CD14-positive monocyte (primary cell): ENCODE measurements around the gene TEFM. TPM values are rescaled to one million over a fixed set of nuclear protein-coding genes. Genes with fewer than 3 reads are reported as not detected.
A peak's percentile ranks its signal among the peaks of the same experiment; 100 is the strongest.

ENCODE experiments used
- DNase-seq, 3 donors: peaks; one replicate each; pipeline ENCODE4 v3.0.0-alpha.2; 2011 to 2022
- H2AFZ ChIP-seq: 2 replicates; pipeline ENCODE4 v1.6.0; 2012; ENCODE audit warnings: mild to moderate bottlenecking, low read depth, low read length, inconsistent platforms; ENCODE audit not compliant: insufficient read depth, poor library complexity, severe bottlenecking
- H3K27ac ChIP-seq, 2 donors: 1 replicate in 1 of 2; 2 replicates in 1 of 2; pipeline ENCODE4 v1.5.1; 2012 to 2013; ENCODE audit warnings: low read length in 2 of 2, control low read depth in 1 of 2, inconsistent platforms in 1 of 2, low read depth in 1 of 2, mild to moderate bottlenecking in 1 of 2
- H3K27me3 ChIP-seq, 2 donors: one replicate each; pipeline versions ENCODE4 v1.6.0 to v1.6.1; 2011 to 2013; ENCODE audit warnings: low read length in 2 of 2; ENCODE audit not compliant: control insufficient read depth in 2 of 2, insufficient read depth in 2 of 2
- H3K36me3 ChIP-seq, 2 donors: replicated peaks in 1 of 2; 1 replicate in 1 of 2; 2 replicates in 1 of 2; pipeline versions ENCODE4 v1.5.1 to v1.6.1; 2012 to 2013; ENCODE audit warnings: low read length in 2 of 2, control low read depth in 1 of 2, inconsistent platforms in 1 of 2, mild to moderate bottlenecking in 1 of 2; ENCODE audit not compliant: insufficient read depth in 2 of 2, control insufficient read depth in 1 of 2
- H3K4me1 ChIP-seq, 2 donors: 1 replicate in 1 of 2; 2 replicates in 1 of 2; pipeline versions ENCODE4 v1.5.1 to v1.6.1; 2012 to 2013; ENCODE audit warnings: low read length in 2 of 2, control low read depth in 1 of 2, inconsistent platforms in 1 of 2, mild to moderate bottlenecking in 1 of 2, moderate library complexity in 1 of 2; ENCODE audit not compliant: insufficient read depth in 2 of 2, control insufficient read depth in 1 of 2
- H3K4me2 ChIP-seq: replicated peaks from 2 replicates; pipeline ENCODE3; 2012; ENCODE audit warnings: low read length, moderate library complexity, mild to moderate bottlenecking; ENCODE audit not compliant: poor library complexity, severe bottlenecking; ENCODE audit errors: extremely low read depth
- H3K4me3 ChIP-seq, 3 experiments: fragments of 200-600 bp in 1 of 3; sonication (generic) in 1 of 3; replicated peaks in 1 of 3; 1 replicate in 2 of 3; 2 replicates in 1 of 3; pipeline ENCODE4 v1.5.1; 2011 to 2013; ENCODE audit warnings: low read length in 3 of 3, mild to moderate bottlenecking in 3 of 3, control low read depth in 2 of 3, low read depth in 2 of 3, inconsistent platforms in 1 of 3, moderate library complexity in 1 of 3
- H3K79me2 ChIP-seq: 2 replicates; pipeline ENCODE4 v1.6.0; 2012; ENCODE audit warnings: mild to moderate bottlenecking, control low read depth, inconsistent platforms, low read length, moderate library complexity; ENCODE audit not compliant: insufficient read depth
- H3K9ac ChIP-seq: 2 replicates; pipeline ENCODE4 v1.6.0; 2017; ENCODE audit warnings: low read length, mild to moderate bottlenecking; ENCODE audit not compliant: insufficient read depth, poor library complexity, severe bottlenecking
- H3K9me3 ChIP-seq, 2 donors: replicated peaks in 1 of 2; 1 replicate in 1 of 2; 2 replicates in 1 of 2; pipeline versions ENCODE4 v1.5.1 to v1.6.1; 2012 to 2013; ENCODE audit warnings: low read length in 2 of 2, control low read depth in 1 of 2; ENCODE audit not compliant: control insufficient read depth in 1 of 2, insufficient read depth in 1 of 2
- H4K20me1 ChIP-seq: 2 replicates; pipeline ENCODE4 v1.6.0; 2012; ENCODE audit warnings: mild to moderate bottlenecking, low read length, control low read depth, moderate library complexity; ENCODE audit not compliant: insufficient read depth
- H3K27ac Mint-ChIP-seq, 7 donors: one replicate each; pipeline ENCODE4 v1.8.0; 2020; ENCODE audit warnings: mild to moderate bottlenecking in 7 of 7, mixed read lengths in 7 of 7, moderate library complexity in 6 of 7, inconsistent platforms in 2 of 7
- H3K27me3 Mint-ChIP-seq, 3 donors: one replicate each; pipeline ENCODE4 v1.8.0; 2021 to 2022; ENCODE audit warnings: low read depth in 3 of 3, mild to moderate bottlenecking in 3 of 3, mixed read lengths in 3 of 3, moderate library complexity in 3 of 3, inconsistent platforms in 1 of 3
- H3K36me3 Mint-ChIP-seq, 2 donors: one replicate each; pipeline ENCODE4 v1.8.0; 2020; ENCODE audit warnings: mixed read lengths in 2 of 2, inconsistent platforms in 1 of 2, mild to moderate bottlenecking in 1 of 2
- H3K4me1 Mint-ChIP-seq: one replicate; pipeline ENCODE4 v1.8.0; 2020; ENCODE audit warnings: mild to moderate bottlenecking, mixed read lengths
- H3K4me3 Mint-ChIP-seq, 2 donors: one replicate each; pipeline ENCODE4 v1.8.0; 2020; ENCODE audit warnings: mild to moderate bottlenecking in 2 of 2, mixed read lengths in 2 of 2, moderate library complexity in 1 of 2
- H3K9me3 Mint-ChIP-seq, 7 donors: one replicate each; pipeline ENCODE4 v1.8.0; 2020 to 2022; ENCODE audit warnings: mixed read lengths in 7 of 7, mild to moderate bottlenecking in 6 of 7, moderate library complexity in 6 of 7, inconsistent platforms in 2 of 7
- CTCF ChIP-seq: fragments of 200-600 bp; IDR thresholded peaks from one replicate; pipeline ENCODE4 v1.8.0; 2022; ENCODE audit warnings: antibody characterized with exemption, mild to moderate bottlenecking
- WGBS: methylation state at CpG from one replicate; pipeline ENCODE4 v1.1.5; 2013; ENCODE audit warnings: missing lambda C conversion rate; ENCODE audit not compliant: insufficient coverage; 5-methylcytosine and 5-hydroxymethylcytosine counted together
- intact Hi-C, 2 donors: fragments of 100-400 bp; cut with micrococcal nuclease; formaldehyde crosslinking; loops; one replicate each; pipeline versions ENCODE4 v1.15.0 to v1.15.1; 2023
- polyA plus RNA-seq, 3 donors: library from polyadenylated mRNA; depleted of rRNA in 1 of 3; unstranded in 2 of 3; stranded (reverse) in 1 of 3; fragments of 300-500 nt in 2 of 3; fragments of >200 nt in 1 of 3; fragmentation: Illumina TruSeq in 2 of 3; gene quantifications; 1 replicate in 2 of 3; 2 replicates in 1 of 3; pipeline ENCODE4 v1.2.3, GENCODE V29; 2012 to 2021

Gene TEFM
- polyA plus RNA-seq, 3 donors: 6.5 to 14.6 (median 10.0) TPM

- WGBS: 100% methylated on average over 1 of the region's 2 CpGs
- H3K27me3 Mint-ChIP-seq: peaks cover 10 to 20% (median 13%) of the 10 kb centered on the region in 3 donors
- H3K36me3 Mint-ChIP-seq: peaks cover 44 to 67% of the 10 kb centered on the region in 2 donors
- intact Hi-C loops: loop anchor here (5.0 to 10.0 kb wide), 2 partner anchors 48 to 50 kb away; partner anchors contain the start of gene RNF135 (in 2 of the 2)
- TF ChIP-seq CTCF: no peak
- Histone ChIP-seq H3K4me1 (peaks cover 25 to 50% of the 10 kb centered on the region in 2 donors), H3K27ac (no peak overlapping the region), H3K27me3 (no peaks in the 10 kb centered on the region), H4K20me1 (peaks cover 42% of the 10 kb centered on the region), H3K9me3 (no peaks in the 10 kb centered on the region), H3K4me2 (no peak overlapping the region), H3K79me2 (peaks cover 17% of the 10 kb centered on the region), H3K4me3 (no peak overlapping the region), H2AFZ (no peak overlapping the region), H3K9ac (no peak overlapping the region), H3K36me3 (peaks cover 34 to 49% of the 10 kb centered on the region in 2 donors)
- H3K27ac Mint-ChIP-seq: peak overlapping the region in 2 of 7 donors; percentile 24 to 27
- no peak for DNase-seq
- H3K9me3 Mint-ChIP-seq: no peaks in the 10 kb centered on the region
- H3K4me3 Mint-ChIP-seq: no peak overlapping the region
- H3K4me1 Mint-ChIP-seq: peaks cover 41% of the 10 kb centered on the region
Measured at GRCh38 chr17:30924341-30924740, 18.3 kb upstream of the TEFM start.

DNA sequence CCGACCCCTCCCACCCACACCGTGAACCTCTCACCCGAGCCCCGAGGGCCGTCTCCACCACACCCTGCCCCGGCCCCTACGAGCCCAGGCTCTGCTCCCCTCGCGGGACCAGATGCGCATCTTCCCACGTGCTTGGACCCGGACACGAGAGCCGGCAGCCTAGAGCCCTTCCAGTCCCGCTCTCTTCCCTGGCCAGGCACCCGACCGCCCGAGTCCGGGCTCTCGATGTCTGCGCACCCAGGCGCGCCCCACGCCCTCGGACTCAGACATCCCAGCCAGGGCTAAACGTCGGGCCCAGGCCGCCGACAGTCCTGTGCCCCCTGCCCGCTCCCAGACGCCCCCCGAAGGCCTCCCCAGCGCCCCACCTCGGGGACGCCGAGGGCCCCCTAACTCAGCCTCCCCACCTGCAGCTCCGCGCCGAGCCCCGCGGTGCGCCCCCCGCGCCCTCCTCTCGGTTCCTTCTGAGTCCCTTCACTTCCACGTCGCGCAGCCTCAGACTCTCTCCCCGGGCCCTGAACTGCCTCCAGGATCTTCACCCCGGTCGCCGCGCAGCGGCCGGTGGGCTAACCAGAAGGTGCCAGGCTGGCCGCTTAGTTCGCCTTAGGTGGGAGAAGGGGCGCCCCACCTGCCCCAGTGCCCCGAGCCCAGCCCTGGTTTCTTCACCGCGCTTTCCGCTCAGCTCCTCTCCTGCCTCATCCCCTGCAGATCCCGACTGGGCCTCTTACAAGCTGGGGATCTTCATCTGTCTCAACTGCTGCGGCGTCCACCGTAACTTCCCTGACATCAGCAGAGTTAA, 16.4 kb upstream of the TEFM start:
- H3K4me3 ChIP-seq: peak overlapping the region; percentile 59 to 90 (median 83)
- H3K9ac ChIP-seq: peak overlapping the region; percentile 75
- no peak for TF ChIP-seq CTCF
- Mint-ChIP-seq H3K4me1 (peaks cover 41% of the 10 kb centered on the region), H3K9me3 (no peaks in the 10 kb centered on the region), H3K27me3 (peaks cover 15 to 23% (median 16%) of the 10 kb centered on the region in 3 donors), H3K27ac (peak overlapping the region; percentile 43 to 86 (median 71)), H3K4me3 (peak overlapping the region; percentile 94 to 95), H3K36me3 (peaks cover 29 to 48% of the 10 kb centered on the region in 2 donors)
- H3K9me3 ChIP-seq: no peaks in the 10 kb centered on the region
- H3K4me2 ChIP-seq: peak overlapping the region; percentile 96
- DNase-seq: peak in 1 of 3 donors; percentile 16
- peak overlapping the region in 1 of 2 donors; percentile 72 for H3K27ac ChIP-seq
- peaks cover 21 to 34% of the 10 kb centered on the region in 2 donors for H3K36me3 ChIP-seq
- no peaks in the 10 kb centered on the region for H3K27me3 ChIP-seq
- peaks cover 33% of the 10 kb centered on the region for H4K20me1 ChIP-seq
- peaks cover 25 to 50% of the 10 kb centered on the region in 2 donors for H3K4me1 ChIP-seq
- 3% methylated on average over 63 of the region's 66 CpGs for WGBS
- intact Hi-C loops: loop anchor here (5.0 to 10.0 kb wide), 2 partner anchors 50 to 52 kb away; partner anchors contain the start of gene RNF135 (in 2 of the 2)
- H3K79me2 ChIP-seq: peaks cover 17% of the 10 kb centered on the region
- peak overlapping the region; percentile 87 for H2AFZ ChIP-seq
